Breast epithelium (tissue), 3 donors: Measurements from ENCODE around the gene SPIB.
A peak's percentile ranks its signal among the peaks of the same experiment; 100 is the strongest.

Source experiments
- POLR2A ChIP-seq: fragments of 450-650 bp; IDR thresholded peaks from one replicate; pipeline ENCODE4 v1.6.1; 2016; ENCODE audit warnings: antibody characterized with exemption, mild to moderate bottlenecking, moderate library complexity
- TF ChIP-seq, protein P1 (sequence below), 3 donors: fragments of 450-650 bp; IDR thresholded peaks; one replicate each; pipeline ENCODE4 v1.5.1; 2016 to 2017; ENCODE audit warnings: antibody characterized with exemption in 3 of 3, mild to moderate bottlenecking in 3 of 3, moderate library complexity in 3 of 3

DNA sequence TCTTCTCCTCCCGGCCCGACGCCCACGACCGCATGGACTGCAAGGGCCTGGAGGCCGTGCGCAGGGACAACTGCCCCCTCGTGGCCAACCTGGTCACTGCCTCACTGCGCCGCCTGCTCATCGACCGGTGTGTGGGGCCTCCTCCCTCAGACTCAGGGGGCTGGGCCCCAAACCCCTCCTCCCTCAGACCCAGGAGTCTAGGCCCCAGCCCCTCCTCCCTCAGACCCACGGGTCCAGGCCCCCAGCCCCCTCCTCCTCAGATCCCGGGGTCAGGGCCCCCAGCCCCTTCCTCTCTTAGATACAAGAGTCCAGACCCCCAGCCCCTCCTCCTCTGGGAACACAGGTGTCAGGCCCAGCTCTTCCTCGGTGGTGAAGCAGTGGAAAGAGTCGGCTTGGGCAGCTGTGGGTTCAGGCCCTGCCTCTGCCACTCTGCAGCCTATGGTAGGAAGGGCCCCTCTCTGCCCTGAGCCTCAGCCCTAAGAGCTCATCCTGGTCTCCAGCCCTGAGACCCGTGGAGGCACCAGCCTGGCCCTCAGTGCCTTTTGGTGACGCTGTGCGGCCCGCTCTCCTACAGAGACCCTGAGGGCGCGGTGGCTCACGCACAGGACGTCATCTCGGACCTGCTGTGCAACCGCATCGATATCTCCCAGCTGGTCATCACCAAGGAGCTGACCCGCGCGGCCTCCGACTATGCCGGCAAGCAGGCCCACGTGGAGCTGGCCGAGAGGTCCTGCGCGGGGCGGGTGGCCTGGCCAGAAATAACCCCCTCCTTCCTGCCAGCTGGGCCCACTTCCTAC is 3.7 kb upstream of the SPIB start:
- TF ChIP-seq POLR2A = no peak
- TF ChIP-seq, protein P1, sequence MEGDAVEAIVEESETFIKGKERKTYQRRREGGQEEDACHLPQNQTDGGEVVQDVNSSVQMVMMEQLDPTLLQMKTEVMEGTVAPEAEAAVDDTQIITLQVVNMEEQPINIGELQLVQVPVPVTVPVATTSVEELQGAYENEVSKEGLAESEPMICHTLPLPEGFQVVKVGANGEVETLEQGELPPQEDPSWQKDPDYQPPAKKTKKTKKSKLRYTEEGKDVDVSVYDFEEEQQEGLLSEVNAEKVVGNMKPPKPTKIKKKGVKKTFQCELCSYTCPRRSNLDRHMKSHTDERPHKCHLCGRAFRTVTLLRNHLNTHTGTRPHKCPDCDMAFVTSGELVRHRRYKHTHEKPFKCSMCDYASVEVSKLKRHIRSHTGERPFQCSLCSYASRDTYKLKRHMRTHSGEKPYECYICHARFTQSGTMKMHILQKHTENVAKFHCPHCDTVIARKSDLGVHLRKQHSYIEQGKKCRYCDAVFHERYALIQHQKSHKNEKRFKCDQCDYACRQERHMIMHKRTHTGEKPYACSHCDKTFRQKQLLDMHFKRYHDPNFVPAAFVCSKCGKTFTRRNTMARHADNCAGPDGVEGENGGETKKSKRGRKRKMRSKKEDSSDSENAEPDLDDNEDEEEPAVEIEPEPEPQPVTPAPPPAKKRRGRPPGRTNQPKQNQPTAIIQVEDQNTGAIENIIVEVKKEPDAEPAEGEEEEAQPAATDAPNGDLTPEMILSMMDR (IDR thresholded peaks at IDR 0.05) = peak; percentile 57 to 61 (median 60)
